Prostate gland (tissue), 2 donors: ENCODE results near the gene MYO7B.

ENCODE experiments used
- POLR2A ChIP-seq: fragments of 450-650 bp; IDR thresholded peaks from one replicate; pipeline ENCODE4 v1.6.1; 2016; ENCODE audit warnings: antibody characterized with exemption, mild to moderate bottlenecking
- POLR2AphosphoS5 ChIP-seq: sonication (generic); formaldehyde crosslinking; IDR thresholded peaks from one replicate; pipeline ENCODE4 v1.6.1; 2017; ENCODE audit warnings: antibody characterized with exemption
- TF ChIP-seq, protein P1 (sequence below), 4 experiments: fragments of 200-600 bp in 2 of 4; fragments of 450-650 bp in 2 of 4; sonication (generic) in 2 of 4; IDR thresholded peaks; 1 replicate in 3 of 4; 2 replicates in 1 of 4; pipeline ENCODE4 v1.5.1; 2016 to 2019; ENCODE audit warnings: antibody characterized with exemption in 4 of 4, mild to moderate bottlenecking in 2 of 4, moderate library complexity in 2 of 4

DNA sequence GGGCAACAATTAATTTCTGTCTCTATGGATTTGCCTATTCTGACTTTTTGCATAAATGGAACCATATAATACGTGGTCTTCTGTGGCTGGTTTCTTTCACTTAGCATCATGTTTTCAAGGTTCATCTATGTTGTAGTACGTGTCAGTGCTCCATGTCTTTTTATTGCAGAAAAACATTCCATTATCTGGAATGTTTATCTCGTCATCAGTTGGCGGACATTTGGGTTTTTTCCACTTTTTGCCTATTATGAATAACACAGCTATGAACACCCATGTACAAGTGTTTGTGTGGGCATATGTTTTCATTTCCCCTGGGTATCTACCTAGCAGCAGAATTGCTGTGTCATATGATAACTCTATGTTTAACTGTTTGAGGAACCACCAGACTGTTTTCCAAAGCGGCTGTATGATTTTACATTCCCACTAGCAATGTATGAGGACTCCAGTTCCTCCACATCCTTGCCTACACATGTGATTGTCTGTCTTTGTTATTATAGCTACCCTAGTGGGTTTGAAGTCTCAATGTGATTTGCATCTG lies 49.9 kb downstream of the MYO7B start:
- TF ChIP-seq POLR2AphosphoS5 (no peak), POLR2A (no peak)
- TF ChIP-seq, protein P1, sequence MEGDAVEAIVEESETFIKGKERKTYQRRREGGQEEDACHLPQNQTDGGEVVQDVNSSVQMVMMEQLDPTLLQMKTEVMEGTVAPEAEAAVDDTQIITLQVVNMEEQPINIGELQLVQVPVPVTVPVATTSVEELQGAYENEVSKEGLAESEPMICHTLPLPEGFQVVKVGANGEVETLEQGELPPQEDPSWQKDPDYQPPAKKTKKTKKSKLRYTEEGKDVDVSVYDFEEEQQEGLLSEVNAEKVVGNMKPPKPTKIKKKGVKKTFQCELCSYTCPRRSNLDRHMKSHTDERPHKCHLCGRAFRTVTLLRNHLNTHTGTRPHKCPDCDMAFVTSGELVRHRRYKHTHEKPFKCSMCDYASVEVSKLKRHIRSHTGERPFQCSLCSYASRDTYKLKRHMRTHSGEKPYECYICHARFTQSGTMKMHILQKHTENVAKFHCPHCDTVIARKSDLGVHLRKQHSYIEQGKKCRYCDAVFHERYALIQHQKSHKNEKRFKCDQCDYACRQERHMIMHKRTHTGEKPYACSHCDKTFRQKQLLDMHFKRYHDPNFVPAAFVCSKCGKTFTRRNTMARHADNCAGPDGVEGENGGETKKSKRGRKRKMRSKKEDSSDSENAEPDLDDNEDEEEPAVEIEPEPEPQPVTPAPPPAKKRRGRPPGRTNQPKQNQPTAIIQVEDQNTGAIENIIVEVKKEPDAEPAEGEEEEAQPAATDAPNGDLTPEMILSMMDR (IDR thresholded peaks at IDR 0.05) = no peak
